ENCODE results near the gene NPEPPS. TPM values are rescaled to one million over a fixed set of nuclear protein-coding genes. Genes with fewer than 3 reads are reported as not detected.
A peak's percentile ranks its signal among the peaks of the same experiment; 100 is the strongest.

Gene NPEPPS
- total and polyA plus RNA-seq, 10 donors: 19.2 to 165 (median 107) TPM

DNA sequence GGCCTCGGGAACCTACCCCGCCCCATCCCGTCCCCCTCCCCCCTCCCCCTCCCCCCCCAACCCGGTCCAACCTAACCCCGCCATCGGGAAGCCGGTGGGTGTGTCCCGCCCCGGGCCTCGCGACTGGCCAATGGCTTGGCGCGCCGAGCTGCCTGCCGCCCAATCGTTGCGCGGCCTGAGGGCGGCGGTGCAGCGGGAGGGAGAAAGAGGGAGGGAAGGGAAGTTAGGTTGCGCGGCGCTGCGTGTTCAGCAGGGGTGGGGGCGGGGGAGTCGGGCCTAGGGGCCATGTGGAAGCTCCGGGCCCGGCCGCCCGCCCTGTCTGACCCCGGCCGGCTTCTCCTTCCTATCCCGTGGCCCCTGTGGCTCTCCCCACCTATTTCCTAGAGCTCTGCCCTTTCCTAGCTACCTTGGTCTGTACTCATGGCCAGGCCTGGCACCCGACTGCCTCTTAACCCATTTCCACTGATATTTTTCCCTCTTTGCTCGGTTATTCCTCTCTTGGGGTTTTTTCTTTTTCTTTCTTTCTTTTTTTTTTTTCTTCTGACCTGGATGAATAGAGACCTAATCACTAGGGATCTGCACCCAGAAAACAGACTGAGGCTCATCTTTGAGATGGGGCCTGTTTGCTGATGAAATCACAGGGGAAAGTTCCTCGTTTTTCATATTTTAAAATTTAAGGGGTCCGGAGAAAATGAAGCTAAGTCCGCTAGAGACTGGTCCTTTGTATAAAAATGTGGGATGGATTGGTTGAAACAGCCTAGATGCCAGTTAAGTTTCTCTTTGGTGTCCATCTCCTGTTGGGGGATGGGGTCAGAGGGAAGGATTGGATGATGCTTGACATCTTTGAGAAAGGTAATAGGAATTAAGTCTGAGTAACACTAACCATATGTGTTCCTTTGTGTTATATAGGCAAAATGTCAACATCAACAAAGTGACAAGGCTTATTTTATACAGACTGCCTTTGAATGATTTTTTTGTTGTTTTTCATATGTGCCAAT lies 119.9 kb downstream of the NPEPPS start:
- no peaks in the 10 kb centered on the region for H3K27me3 ChIP-seq (replicated peaks in 1 of 7)
- peak overlapping the region; percentile 94 to 99 (median 98) for H3K4me3 ChIP-seq
- WGBS, 5 donors: 1 to 4% (median 2%) methylated on average over 18 to 38 of the region's 39 CpGs
- H3K36me3 ChIP-seq: peaks cover 0 to 46% (median 33%) of the 10 kb centered on the region in 6 donors
- peaks cover 32 to 86% (median 70%) of the 10 kb centered on the region in 6 donors for H3K4me1 ChIP-seq
- no peaks in the 10 kb centered on the region for H3K9me3 ChIP-seq
- TF ChIP-seq POLR2A (IDR thresholded peaks at IDR 0.05) (no peak), POLR2AphosphoS5 (IDR thresholded peaks at IDR 0.05) (peak; percentile 66 to 86 (median 82))
- TF ChIP-seq, protein P1, sequence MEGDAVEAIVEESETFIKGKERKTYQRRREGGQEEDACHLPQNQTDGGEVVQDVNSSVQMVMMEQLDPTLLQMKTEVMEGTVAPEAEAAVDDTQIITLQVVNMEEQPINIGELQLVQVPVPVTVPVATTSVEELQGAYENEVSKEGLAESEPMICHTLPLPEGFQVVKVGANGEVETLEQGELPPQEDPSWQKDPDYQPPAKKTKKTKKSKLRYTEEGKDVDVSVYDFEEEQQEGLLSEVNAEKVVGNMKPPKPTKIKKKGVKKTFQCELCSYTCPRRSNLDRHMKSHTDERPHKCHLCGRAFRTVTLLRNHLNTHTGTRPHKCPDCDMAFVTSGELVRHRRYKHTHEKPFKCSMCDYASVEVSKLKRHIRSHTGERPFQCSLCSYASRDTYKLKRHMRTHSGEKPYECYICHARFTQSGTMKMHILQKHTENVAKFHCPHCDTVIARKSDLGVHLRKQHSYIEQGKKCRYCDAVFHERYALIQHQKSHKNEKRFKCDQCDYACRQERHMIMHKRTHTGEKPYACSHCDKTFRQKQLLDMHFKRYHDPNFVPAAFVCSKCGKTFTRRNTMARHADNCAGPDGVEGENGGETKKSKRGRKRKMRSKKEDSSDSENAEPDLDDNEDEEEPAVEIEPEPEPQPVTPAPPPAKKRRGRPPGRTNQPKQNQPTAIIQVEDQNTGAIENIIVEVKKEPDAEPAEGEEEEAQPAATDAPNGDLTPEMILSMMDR (IDR thresholded peaks at IDR 0.05 in 8 of 11, conservative IDR thresholded peaks at IDR 0.05 in 3 of 11): peak in 1 of 11 experiments; percentile 13
- H3K27ac ChIP-seq: peak overlapping the region; percentile 87 to 98 (median 95)
- peak; percentile 98 for DNase-seq
- intact Hi-C loops (cut with DNase I; ENCODE audit: low total_unique reads): no loop called here

DNA sequence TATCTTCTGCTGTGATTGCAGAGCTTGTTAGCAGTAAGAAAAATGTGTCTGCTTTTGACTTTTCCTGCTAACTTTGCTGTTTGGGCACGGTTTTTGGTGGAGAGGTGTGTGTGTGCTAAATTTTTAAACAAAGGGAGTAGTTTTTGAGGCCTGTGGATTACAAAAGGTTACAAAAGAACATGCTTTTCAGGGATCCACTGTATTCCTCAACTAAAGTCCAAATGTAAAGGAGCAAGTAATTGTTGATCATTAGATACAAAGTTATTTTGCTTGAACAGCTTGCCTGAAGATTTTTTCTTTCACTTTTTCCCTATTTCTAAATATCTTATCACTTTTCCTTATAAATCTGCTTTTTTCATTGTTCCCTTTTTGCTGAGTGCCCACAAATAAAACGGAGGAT lies 120.8 kb downstream of the NPEPPS start:
- Histone ChIP-seq H3K9me3 (no peaks in the 10 kb centered on the region), H3K36me3 (peaks cover 0 to 55% (median 42%) of the 10 kb centered on the region in 6 donors), H3K27ac (peak overlapping the region in 6 of 8 donors; percentile 32 to 98 (median 96)), H3K4me1 (peaks cover 32 to 86% (median 73%) of the 10 kb centered on the region in 6 donors), H3K27me3 (replicated peaks in 1 of 7) (no peaks in the 10 kb centered on the region), H3K4me3 (peak overlapping the region in 2 of 8 donors; percentile 96 to 98)
- WGBS, 5 donors: 26 to 51% (median 44%) methylated on average over 2 of the region's 2 CpGs
- intact Hi-C loops (cut with DNase I; ENCODE audit: low total_unique reads): no loop called here
- DNase-seq: no peak
- TF ChIP-seq POLR2AphosphoS5 (IDR thresholded peaks at IDR 0.05) (no peak), POLR2A (IDR thresholded peaks at IDR 0.05) (no peak)
- TF ChIP-seq, protein P1 (IDR thresholded peaks at IDR 0.05 in 8 of 11, conservative IDR thresholded peaks at IDR 0.05 in 3 of 11): no peak

DNA sequence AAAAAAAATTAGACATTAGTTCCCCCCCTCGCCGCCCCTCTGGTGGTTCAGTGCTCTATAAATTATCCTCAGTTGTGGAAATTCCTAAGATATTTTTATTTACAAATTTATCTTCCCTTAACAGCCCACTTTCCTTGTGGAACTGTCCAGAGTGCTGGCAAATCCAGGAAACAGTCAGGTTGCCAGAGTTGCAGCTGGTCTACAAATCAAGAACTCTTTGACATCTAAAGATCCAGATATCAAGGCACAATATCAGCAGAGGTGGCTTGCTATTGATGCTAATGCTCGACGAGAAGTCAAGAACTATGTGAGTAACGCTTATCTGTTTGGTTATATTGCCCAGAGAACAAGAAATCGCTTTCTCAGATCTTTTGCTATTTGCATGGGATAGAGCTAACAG lies 121.7 kb downstream of the NPEPPS start:
- 69 to 78% (median 70%) methylated on average over 6 of the region's 6 CpGs for WGBS, 5 donors
- peaks cover 0 to 64% (median 51%) of the 10 kb centered on the region in 6 donors for H3K36me3 ChIP-seq
- peaks cover 32 to 86% (median 69%) of the 10 kb centered on the region in 6 donors for H3K4me1 ChIP-seq
- TF ChIP-seq, protein P1 (IDR thresholded peaks at IDR 0.05 in 8 of 11, conservative IDR thresholded peaks at IDR 0.05 in 3 of 11): no peak
- DNase-seq: no peak
- intact Hi-C loops (cut with DNase I; ENCODE audit: low total_unique reads): no loop called here
- no peaks in the 10 kb centered on the region for H3K27me3 ChIP-seq (replicated peaks in 1 of 7)
- H3K4me3 ChIP-seq: no peak overlapping the region
- peak overlapping the region in 4 of 8 donors; percentile 29 to 98 (median 63) for H3K27ac ChIP-seq
- no peaks in the 10 kb centered on the region for H3K9me3 ChIP-seq

DNA sequence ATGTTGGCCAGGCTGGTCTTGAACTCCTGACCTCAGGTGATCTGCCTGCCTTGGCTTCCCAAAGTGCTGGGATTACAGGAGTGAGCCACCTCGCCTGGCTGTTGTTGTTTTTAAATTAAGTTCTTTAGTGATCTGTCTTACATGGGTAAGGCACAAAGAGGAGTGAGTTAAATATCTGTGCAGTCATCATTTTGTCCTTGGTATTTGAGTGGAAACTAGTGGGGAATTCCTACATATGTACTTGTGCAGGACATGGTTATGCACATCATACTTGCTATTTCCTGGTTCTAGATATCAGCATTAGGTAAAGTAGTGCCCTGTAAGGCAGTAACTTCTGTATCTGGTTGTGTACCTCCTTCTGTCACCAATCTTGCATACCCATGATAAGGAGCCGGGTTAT lies 122.5 kb downstream of the NPEPPS start:
- peaks cover 0 to 73% (median 59%) of the 10 kb centered on the region in 6 donors for H3K36me3 ChIP-seq
- 43 to 84% (median 60%) methylated on average over 2 of the region's 2 CpGs for WGBS, 5 donors
- no peaks in the 10 kb centered on the region for H3K9me3 ChIP-seq
- H3K4me1 ChIP-seq: peaks cover 28 to 86% (median 66%) of the 10 kb centered on the region in 6 donors
- peak overlapping the region in 1 of 8 donors; percentile 13 for H3K4me3 ChIP-seq
- TF ChIP-seq POLR2A (IDR thresholded peaks at IDR 0.05): no peak
- no peak for TF ChIP-seq POLR2AphosphoS5 (IDR thresholded peaks at IDR 0.05)
- TF ChIP-seq, protein P1 (IDR thresholded peaks at IDR 0.05 in 8 of 11, conservative IDR thresholded peaks at IDR 0.05 in 3 of 11): no peak
- no peak for DNase-seq
- intact Hi-C loops (cut with DNase I; ENCODE audit: low total_unique reads): no loop called here
- peak overlapping the region in 2 of 8 donors; percentile 26 to 37 for H3K27ac ChIP-seq
- no peaks in the 10 kb centered on the region for H3K27me3 ChIP-seq (replicated peaks in 1 of 7)
